Measurements from ENCODE around the gene GOLPH3L.
"Not testable (repeated sequence)": the region's sequence is repeated elsewhere in the genome, so short reads cannot be mapped to it uniquely, and the experiment has no call there.

The GOLPH3L gene

DNA sequence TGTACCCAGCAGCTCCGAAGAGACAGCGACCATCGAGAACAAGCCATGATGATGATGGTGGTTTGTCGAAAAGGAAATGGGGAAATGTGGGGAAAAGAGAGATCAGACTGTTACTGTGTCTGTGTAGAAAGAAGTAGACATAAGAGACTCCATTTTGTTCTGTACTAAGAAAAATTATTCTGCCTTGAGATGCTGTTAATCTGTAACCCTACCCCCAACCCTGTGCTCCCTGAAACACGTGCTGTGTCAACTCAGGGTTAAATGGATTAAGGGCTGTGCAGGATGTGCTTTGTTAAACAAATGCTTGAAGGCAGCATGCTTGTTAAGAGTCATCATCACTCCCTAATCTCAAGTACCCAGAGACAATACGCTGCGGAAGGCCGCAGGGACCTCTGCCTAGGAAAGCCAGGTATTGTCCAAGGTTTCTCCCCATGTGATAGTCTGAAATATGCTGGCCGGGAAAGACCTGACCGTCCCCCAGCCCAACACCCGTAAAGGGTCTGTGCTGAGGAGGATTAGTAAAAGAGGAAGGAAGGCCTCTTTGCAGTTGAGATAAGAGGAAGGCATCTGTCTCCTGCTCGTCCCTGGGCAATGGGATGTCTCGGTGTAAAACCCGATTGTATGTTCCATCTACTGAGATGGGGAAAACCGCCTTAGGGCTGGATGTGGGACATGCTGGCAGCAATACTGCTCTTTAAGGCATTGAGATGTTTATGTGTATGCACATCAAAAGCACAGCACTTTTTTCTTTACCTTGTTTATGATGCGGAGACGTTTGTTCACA lies 61.9 kb downstream of the GOLPH3L start:
- H3K9me3 ChIP-seq (ENCODE audit: control insufficient read depth, low read length); H3K27me3 ChIP-seq (replicated peaks; ENCODE audit: control insufficient read depth, insufficient read depth, low read length, poor library complexity, severe bottlenecking); H3K27ac ChIP-seq (ENCODE audit: insufficient read depth, low read length, poor library complexity, severe bottlenecking); H3K36me3 ChIP-seq (ENCODE audit: control insufficient read depth, insufficient read depth, low read length); H3K4me1 ChIP-seq (ENCODE audit: control insufficient read depth, insufficient read depth, low read length, poor library complexity, severe bottlenecking); DNase-seq; H3K4me3 ChIP-seq (ENCODE audit: insufficient read depth, low read depth, low read length, poor library complexity, severe bottlenecking): not testable (repeated sequence)

DNA sequence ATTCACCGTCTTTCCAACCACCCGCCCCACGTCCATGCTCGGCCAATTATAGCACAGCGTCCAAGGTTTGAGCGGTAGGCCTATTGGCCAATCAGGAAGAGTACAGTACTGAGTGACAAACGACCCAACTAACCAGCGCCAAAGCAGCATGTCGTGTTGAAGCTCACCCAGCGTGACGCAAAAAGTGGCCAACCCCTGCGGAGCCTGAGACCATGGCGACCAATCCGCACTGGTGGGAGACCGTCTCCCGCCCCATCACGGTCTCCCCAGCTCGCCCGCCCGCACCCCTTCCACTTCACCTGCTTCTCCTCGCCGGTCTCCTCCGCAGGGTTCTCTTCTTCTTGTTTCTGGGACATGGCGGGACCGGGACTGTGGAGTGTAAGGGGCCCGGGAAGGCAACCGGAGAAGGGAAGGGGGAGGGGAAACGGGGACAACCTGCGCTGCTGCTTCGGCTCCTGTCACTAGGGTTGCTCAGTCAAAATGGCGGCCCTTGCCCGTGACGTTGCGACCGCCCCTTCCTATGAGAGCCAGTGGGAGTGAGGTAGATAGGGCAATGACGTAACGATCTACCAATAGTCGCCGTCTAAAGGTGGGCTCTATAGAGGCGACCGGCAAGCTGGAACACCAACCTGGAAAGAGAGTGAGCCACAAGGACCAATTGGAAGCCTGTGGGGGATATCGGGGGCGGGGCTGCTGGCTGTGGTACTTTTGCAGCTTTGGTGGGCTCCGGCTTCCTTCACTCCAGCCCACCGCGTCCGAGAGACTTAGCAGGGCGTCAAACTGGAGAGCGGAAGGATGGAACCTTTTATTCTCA lies 67.6 kb downstream of the GOLPH3L start, which contains the start of gene ENSA:
Gene ENSA, minus strand, starts transcription at position 498 of the 814 bp plus-strand sequence. Its CDS starts 142 bp downstream, at position 356.
- H3K4me3 ChIP-seq (ENCODE audit: insufficient read depth, low read depth, low read length, poor library complexity, severe bottlenecking): peak within 1 kb of the TSS; percentile 72
- peak; percentile 92 to 97 (median 95) for DNase-seq
- peaks cover 30% of the 10 kb centered on the region for H3K36me3 ChIP-seq (ENCODE audit: control insufficient read depth, insufficient read depth, low read length)
- H3K27me3 ChIP-seq (replicated peaks; ENCODE audit: control insufficient read depth, insufficient read depth, low read length, poor library complexity, severe bottlenecking): no peaks in the 10 kb centered on the region
- peak within 1 kb of the TSS; percentile 96 for H3K27ac ChIP-seq (ENCODE audit: insufficient read depth, low read length, poor library complexity, severe bottlenecking)
- H3K9me3 ChIP-seq (ENCODE audit: control insufficient read depth, low read length): no peaks in the 10 kb centered on the region
- peaks cover 14% of the 10 kb centered on the region for H3K4me1 ChIP-seq (ENCODE audit: control insufficient read depth, insufficient read depth, low read length, poor library complexity, severe bottlenecking)

GRCh38 chr1:150628766-150629114 lies 68.2 kb downstream of the GOLPH3L start:
- peaks cover 35% of the 10 kb centered on the region for H3K36me3 ChIP-seq (ENCODE audit: control insufficient read depth, insufficient read depth, low read length)
- no peaks in the 10 kb centered on the region for H3K27me3 ChIP-seq (replicated peaks; ENCODE audit: control insufficient read depth, insufficient read depth, low read length, poor library complexity, severe bottlenecking)
- no peak for DNase-seq
- H3K27ac ChIP-seq (ENCODE audit: insufficient read depth, low read length, poor library complexity, severe bottlenecking): peak overlapping the region; percentile 96
- H3K4me3 ChIP-seq (ENCODE audit: insufficient read depth, low read depth, low read length, poor library complexity, severe bottlenecking): peak overlapping the region; percentile 72
- H3K9me3 ChIP-seq (ENCODE audit: control insufficient read depth, low read length): no peaks in the 10 kb centered on the region
- H3K4me1 ChIP-seq (ENCODE audit: control insufficient read depth, insufficient read depth, low read length, poor library complexity, severe bottlenecking): peaks cover 14% of the 10 kb centered on the region

DNA sequence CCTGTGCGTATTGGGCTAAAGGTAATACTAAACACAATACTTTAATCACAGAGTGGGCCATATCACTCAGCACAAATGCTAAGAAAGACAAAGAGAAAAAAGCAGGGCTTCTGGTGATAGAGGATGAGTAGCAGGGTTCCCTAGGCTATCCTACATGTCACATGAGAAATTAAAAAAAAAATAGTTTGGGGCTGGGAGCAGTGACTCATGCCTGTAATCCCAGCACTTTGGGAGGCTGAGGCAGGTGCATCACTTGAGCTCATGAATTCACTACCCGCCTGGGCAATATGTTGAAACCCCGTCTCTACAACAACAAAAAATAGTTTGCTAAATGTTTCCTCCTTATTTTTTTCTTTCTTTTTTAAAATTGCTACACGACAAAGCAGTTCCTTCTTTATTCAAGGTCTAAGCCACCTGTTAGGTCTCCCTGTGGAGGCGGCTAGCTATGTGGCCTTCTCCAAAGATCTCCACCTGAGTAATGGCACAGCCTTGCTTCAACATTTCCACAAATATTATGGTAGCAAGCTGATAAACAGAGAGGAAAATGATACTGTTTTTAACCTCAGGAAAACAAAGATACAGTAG lies 69.0 kb downstream of the GOLPH3L start:
- Histone ChIP-seq H3K4me3 (ENCODE audit: insufficient read depth, low read depth, low read length, poor library complexity, severe bottlenecking) (peak overlapping the region; percentile 72), H3K27me3 (replicated peaks; ENCODE audit: control insufficient read depth, insufficient read depth, low read length, poor library complexity, severe bottlenecking) (no peaks in the 10 kb centered on the region), H3K9me3 (ENCODE audit: control insufficient read depth, low read length) (no peaks in the 10 kb centered on the region), H3K27ac (ENCODE audit: insufficient read depth, low read length, poor library complexity, severe bottlenecking) (peak overlapping the region; percentile 96), H3K4me1 (ENCODE audit: control insufficient read depth, insufficient read depth, low read length, poor library complexity, severe bottlenecking) (peaks cover 14% of the 10 kb centered on the region), H3K36me3 (ENCODE audit: control insufficient read depth, insufficient read depth, low read length) (peaks cover 41% of the 10 kb centered on the region)
- no peak for DNase-seq

GRCh38 chr1:150626150-150626549 lies 70.8 kb downstream of the GOLPH3L start:
- Histone ChIP-seq H3K9me3 (ENCODE audit: control insufficient read depth, low read length) (no peaks in the 10 kb centered on the region), H3K4me1 (ENCODE audit: control insufficient read depth, insufficient read depth, low read length, poor library complexity, severe bottlenecking) (peaks cover 17% of the 10 kb centered on the region), H3K27me3 (replicated peaks; ENCODE audit: control insufficient read depth, insufficient read depth, low read length, poor library complexity, severe bottlenecking) (no peaks in the 10 kb centered on the region), H3K36me3 (ENCODE audit: control insufficient read depth, insufficient read depth, low read length) (peaks cover 46% of the 10 kb centered on the region), H3K27ac (ENCODE audit: insufficient read depth, low read length, poor library complexity, severe bottlenecking) (no peak overlapping the region), H3K4me3 (ENCODE audit: insufficient read depth, low read depth, low read length, poor library complexity, severe bottlenecking) (no peak overlapping the region)
- DNase-seq: no peak

GRCh38 chr1:150624546-150624945 lies 72.4 kb downstream of the GOLPH3L start:
- Histone ChIP-seq H3K4me1 (ENCODE audit: control insufficient read depth, insufficient read depth, low read length, poor library complexity, severe bottlenecking) (peaks cover 17% of the 10 kb centered on the region), H3K36me3 (ENCODE audit: control insufficient read depth, insufficient read depth, low read length) (peaks cover 46% of the 10 kb centered on the region)
- H3K27ac ChIP-seq (ENCODE audit: insufficient read depth, low read length, poor library complexity, severe bottlenecking); H3K9me3 ChIP-seq (ENCODE audit: control insufficient read depth, low read length); DNase-seq; H3K27me3 ChIP-seq (replicated peaks; ENCODE audit: control insufficient read depth, insufficient read depth, low read length, poor library complexity, severe bottlenecking); H3K4me3 ChIP-seq (ENCODE audit: insufficient read depth, low read depth, low read length, poor library complexity, severe bottlenecking): not testable (repeated sequence)

DNA sequence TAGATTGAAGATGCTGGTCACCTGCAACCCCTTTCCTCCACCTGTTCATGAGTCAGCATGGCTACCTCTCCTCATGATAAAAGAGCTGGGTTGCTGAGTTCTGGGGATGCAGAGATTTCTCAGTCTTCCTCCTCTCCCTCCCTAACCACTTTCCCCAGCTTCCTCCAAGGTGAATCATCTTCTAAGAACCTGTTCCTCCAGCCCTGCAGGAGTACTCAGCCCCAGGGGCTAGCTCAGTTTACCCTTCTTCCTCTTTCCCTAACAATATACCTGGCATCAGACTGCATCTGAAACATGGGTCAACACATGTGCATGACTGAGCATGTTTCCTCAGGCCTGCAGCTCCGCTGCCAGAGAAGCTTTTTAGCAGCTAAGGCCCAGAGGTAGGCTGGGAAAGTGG lies 72.8 kb downstream of the GOLPH3L start:
- H3K36me3 ChIP-seq (ENCODE audit: control insufficient read depth, insufficient read depth, low read length): peaks cover 50% of the 10 kb centered on the region

DNA sequence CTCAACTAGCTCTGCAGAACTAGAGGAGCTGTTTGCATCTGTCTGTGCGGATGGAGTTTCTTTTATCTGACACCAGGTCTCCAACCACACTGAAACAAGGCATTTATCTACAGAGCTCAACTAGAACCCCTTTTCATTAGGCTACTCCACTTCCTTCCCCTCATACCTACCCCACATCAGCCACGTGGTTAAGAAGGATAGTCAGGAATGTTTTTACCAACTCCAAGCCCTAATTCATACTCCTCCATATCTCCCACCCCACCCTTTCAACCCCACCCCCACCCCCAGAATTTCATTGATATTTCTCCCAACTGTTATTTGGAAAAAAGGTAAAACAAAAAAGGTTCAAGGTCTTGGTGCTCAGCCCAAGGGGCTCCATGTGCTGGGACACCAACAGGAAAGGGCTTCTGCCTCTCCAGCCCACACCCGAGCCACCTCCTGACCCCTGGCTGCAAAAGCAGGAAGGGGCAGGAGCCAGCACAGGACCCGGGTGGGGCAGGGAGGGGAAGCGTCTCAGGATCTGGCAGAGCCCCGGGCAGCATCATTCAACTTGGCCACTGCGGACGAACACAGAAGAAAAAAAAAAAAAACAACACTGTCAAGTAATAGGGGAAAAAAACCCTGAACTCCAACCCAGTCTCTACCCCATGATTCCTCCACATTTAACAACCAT lies 74.5 kb downstream of the GOLPH3L start:
- Histone ChIP-seq H3K4me1 (ENCODE audit: control insufficient read depth, insufficient read depth, low read length, poor library complexity, severe bottlenecking) (peaks cover 3% of the 10 kb centered on the region), H3K4me3 (ENCODE audit: insufficient read depth, low read depth, low read length, poor library complexity, severe bottlenecking) (no peak overlapping the region), H3K36me3 (ENCODE audit: control insufficient read depth, insufficient read depth, low read length) (peaks cover 51% of the 10 kb centered on the region), H3K27me3 (replicated peaks; ENCODE audit: control insufficient read depth, insufficient read depth, low read length, poor library complexity, severe bottlenecking) (no peaks in the 10 kb centered on the region), H3K27ac (ENCODE audit: insufficient read depth, low read length, poor library complexity, severe bottlenecking) (peak overlapping the region; percentile 59), H3K9me3 (ENCODE audit: control insufficient read depth, low read length) (no peaks in the 10 kb centered on the region)
- no peak for DNase-seq

More for the DNA sequence above, 72.8 kb downstream of the GOLPH3L start:
- H3K9me3 ChIP-seq (ENCODE audit: control insufficient read depth, low read length); DNase-seq; H3K27me3 ChIP-seq (replicated peaks; ENCODE audit: control insufficient read depth, insufficient read depth, low read length, poor library complexity, severe bottlenecking); H3K4me3 ChIP-seq (ENCODE audit: insufficient read depth, low read depth, low read length, poor library complexity, severe bottlenecking); H3K27ac ChIP-seq (ENCODE audit: insufficient read depth, low read length, poor library complexity, severe bottlenecking): not testable (repeated sequence)
- peaks cover 17% of the 10 kb centered on the region for H3K4me1 ChIP-seq (ENCODE audit: control insufficient read depth, insufficient read depth, low read length, poor library complexity, severe bottlenecking)

DNA sequence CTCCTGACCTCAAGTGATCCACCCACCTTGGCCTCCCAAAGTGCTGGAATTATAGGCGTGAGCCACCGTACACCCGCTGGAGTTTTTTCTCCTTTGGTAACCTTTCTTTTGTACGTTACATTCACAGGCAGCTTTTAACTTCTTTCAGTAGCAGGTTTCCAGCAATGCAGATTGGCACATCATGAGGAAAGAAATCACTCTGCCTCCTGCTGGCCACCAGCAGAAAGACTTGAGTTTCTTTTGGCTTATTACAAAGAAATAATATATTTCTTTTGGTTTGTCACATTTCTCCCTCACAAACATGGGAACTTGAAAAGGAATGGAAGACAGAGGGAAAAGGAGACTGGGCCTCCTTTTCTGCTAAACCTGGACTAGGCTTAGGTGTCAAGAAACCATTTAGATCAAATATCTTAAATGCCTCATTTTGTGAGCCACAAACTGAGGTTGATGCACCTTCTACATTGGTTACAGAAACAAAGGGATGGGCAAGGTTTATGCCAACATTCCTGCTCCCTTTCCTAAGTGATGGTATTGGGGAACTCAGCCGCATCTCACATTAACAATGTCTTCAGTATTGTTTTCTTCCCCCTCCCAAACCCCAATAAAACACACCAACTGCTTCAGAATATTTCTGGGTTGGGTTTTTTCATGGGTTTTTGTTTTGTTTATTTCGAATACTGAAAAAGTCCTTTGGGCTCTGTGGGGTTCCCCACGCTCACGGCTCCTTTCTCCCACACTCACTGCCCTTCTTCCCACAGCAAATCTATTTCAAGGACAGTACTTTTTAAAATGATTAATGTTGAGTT lies 75.3 kb downstream of the GOLPH3L start:
- H3K27me3 ChIP-seq (replicated peaks; ENCODE audit: control insufficient read depth, insufficient read depth, low read length, poor library complexity, severe bottlenecking): no peaks in the 10 kb centered on the region
- H3K4me1 ChIP-seq (ENCODE audit: control insufficient read depth, insufficient read depth, low read length, poor library complexity, severe bottlenecking): peaks cover 3% of the 10 kb centered on the region
- H3K27ac ChIP-seq (ENCODE audit: insufficient read depth, low read length, poor library complexity, severe bottlenecking): peak overlapping the region; percentile 59
- no peaks in the 10 kb centered on the region for H3K9me3 ChIP-seq (ENCODE audit: control insufficient read depth, low read length)
- H3K36me3 ChIP-seq (ENCODE audit: control insufficient read depth, insufficient read depth, low read length): peaks cover 43% of the 10 kb centered on the region
- peak; percentile 28 to 42 (median 31) for DNase-seq
- H3K4me3 ChIP-seq (ENCODE audit: insufficient read depth, low read depth, low read length, poor library complexity, severe bottlenecking): no peak overlapping the region
